Epidermal melanocyte (primary cell): ENCODE data around the gene TRDMT1.
"Not testable (repeated sequence)": the region's sequence is repeated elsewhere in the genome, so short reads cannot be mapped to it uniquely, and the experiment has no call there.

ENCODE experiments used
- DNase-seq: peaks from one replicate; pipeline ENCODE4 v3.0.0; 2011; ENCODE audit warnings: low spot score; ENCODE audit not compliant: insufficient read length

TRDMT1 gene

GRCh38 chr10:17141504-17142229 is 59.8 kb downstream of the TRDMT1 start:
- DNase-seq, result no peak

- DNase-seq, result no peak
Measured at GRCh38 chr10:17140386-17140761, 61.1 kb downstream of the TRDMT1 start.

- DNase-seq, result peak; percentile 30
Measured at GRCh38 chr10:17138460-17139042, 62.9 kb downstream of the TRDMT1 start.

DNA sequence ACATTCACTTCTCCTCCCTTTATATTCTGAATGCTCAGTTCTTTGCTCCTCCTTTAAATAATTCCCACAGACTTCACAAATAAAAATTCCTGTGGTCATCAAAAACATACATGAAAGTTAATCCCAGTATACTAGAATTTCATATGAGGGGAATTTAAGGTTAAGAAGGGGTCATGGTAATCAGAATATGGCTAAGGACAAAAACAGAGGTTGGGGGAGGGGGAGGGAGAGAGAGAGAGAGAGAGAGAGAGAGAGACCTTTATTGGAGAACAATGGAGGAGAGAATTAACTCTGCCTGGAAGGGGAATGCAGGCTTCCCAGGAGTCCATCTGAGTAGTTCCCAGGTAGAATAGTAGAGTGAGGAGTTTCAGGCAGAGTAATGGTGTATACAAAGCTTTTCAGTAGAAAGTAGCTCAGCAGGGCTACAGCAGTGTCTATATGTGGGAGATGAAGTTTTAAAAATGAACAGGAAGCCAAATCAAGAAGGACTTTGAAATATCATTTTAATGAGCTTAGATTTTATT is 66.7 kb downstream of the TRDMT1 start:
- DNase-seq, result no peak

- no peak for DNase-seq
Measured at GRCh38 chr10:17134282-17134681, 67.2 kb downstream of the TRDMT1 start.

- DNase-seq, result no peak
Measured at GRCh38 chr10:17129741-17130140, 71.7 kb downstream of the TRDMT1 start, which contains the start of gene CUBN. CUBN (minus strand) TSS chr10:17129811; CDS start chr10:17129765, 46 bp downstream.

DNA sequence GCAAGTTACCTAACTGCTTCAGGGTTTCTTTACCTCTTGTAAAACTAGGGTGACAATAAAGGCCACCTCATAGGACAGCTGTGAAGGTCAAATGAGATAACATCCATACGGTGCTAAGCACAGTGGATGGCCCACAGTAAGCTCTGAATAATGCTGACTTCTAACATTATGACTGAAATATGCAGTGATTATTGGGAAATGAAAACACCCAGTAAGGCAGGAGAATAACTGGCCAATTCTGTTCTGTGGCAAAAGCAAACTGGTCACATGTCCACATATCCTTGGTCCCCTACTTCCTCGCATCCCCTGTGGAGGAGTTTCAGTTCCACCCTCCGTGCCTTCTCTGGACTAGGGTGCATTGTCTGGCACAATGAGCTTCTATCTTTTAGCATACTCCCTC is 73.2 kb downstream of the TRDMT1 start:
- peak; percentile 42 for DNase-seq

DNA sequence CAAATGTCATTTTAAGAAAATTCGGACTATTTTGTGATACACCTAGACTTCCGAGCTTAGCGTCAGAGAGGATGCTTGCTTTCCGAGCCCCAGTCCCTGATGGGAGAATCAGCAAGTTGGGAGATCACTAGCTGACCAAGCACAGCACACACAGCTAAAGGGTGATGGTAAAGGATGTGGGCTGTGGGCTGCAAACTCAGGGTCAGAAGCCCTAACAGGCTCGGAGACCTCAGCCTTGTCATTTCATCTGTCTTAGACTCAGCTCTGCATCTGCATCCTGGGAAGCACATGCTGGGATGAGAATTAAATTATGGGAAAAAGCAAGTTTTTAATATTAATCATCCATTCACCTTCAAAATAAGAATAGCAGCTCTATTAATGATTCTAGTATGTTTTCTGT is 75.1 kb downstream of the TRDMT1 start:
- no peak for DNase-seq

GRCh38 chr10:17125206-17125893 is 76.1 kb downstream of the TRDMT1 start:
- DNase-seq, result no peak

- no peak for DNase-seq
Measured at GRCh38 chr10:17123961-17124360, 77.5 kb downstream of the TRDMT1 start.

DNA sequence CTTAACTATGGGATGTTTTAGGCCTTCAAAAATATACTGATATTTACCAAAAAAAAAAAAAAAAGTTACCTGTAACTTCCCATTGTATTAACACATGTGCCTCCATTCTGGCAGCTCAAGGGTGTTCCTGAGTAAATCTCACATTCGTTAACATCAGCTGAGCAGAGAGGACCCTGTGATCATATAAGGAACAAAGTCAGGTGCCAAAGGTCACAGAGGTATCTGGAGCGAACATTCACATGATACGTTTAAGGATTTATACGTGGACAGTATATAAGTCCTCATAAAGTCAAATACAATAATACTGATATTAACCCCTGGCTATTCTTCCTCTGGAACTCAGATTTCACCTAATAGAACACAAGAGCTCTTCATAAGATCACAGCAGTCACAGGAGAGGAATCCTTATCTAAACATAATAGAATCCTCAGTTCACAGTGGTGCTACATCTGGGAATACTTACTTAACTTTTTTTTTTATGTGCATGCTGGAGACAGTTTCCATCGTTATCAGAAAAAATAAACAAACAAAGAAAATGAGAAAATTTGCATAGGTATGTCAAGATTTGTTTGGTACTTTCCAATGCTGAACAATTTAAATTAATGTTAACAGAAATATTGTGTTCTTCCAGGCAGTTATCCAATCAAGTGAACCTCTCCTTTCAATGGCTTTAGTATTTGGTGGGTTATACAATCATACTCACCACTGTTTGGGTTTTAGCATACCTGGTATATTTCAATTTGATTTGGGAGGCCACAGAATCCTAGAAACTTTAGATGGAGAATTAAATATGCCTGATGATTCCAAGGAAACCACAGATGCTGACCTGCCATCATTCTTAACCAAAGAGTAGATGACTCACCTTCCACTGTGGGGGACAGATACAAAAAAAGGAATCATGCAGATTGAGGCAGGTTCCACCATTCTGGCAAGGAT is 78.5 kb downstream of the TRDMT1 start:
- no peak for DNase-seq

- DNase-seq, result no peak
Measured at GRCh38 chr10:17122052-17122451, 79.4 kb downstream of the TRDMT1 start.

GRCh38 chr10:17120694-17121093 is 80.8 kb downstream of the TRDMT1 start:
- DNase-seq, result no peak

GRCh38 chr10:17119845-17120244 is 81.6 kb downstream of the TRDMT1 start:
- no peak for DNase-seq

DNA sequence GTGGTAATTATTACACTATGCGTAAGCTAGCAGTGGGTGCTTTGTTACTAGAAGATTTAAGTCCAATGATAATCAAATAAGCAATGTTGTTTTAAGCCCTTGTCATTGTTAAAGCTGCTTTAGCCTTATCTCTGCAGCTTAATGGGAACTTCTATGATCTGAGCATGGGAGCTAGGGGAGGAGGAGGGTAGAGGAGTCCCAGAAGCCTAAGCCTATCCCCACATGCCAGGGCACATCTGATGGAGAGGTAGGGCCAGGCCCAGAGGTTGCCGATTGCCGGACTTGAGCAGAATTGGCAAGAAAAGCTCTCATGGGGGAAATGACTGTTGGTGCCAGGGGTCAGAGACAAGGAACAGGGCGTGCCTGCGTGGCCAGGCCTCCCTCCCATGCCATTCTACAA is 85.3 kb downstream of the TRDMT1 start:
- no peak for DNase-seq

- no peak for DNase-seq
Measured at GRCh38 chr10:17115683-17116082, 85.8 kb downstream of the TRDMT1 start.

DNA sequence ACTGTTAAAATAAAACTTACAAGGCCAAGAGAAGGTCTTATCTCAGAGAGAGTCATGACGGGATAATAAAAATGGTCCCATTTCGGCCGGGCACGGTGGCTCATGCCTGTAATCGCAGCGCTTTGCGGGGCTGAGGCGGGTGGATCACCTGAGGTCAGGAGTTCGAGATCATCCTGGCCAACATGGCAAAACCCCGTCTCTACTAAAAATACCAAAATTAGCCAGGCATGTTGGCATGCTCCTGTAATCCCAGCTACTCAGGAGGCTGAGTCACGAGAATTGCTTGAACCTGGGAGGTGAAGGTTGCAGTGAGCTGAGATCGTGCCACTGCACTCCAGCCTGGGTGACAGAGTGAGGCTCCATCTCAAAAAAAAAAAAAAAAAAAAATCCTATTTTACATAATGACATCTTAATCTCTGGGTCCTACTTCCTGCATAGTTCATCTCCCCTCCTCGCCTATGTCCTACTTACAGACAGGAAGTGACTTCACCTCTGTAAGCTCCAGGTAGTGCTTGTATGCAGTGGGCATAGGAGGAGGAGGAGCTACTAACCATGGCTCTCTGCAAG is 86.5 kb downstream of the TRDMT1 start:
- DNase-seq, result not testable (repeated sequence)

DNA sequence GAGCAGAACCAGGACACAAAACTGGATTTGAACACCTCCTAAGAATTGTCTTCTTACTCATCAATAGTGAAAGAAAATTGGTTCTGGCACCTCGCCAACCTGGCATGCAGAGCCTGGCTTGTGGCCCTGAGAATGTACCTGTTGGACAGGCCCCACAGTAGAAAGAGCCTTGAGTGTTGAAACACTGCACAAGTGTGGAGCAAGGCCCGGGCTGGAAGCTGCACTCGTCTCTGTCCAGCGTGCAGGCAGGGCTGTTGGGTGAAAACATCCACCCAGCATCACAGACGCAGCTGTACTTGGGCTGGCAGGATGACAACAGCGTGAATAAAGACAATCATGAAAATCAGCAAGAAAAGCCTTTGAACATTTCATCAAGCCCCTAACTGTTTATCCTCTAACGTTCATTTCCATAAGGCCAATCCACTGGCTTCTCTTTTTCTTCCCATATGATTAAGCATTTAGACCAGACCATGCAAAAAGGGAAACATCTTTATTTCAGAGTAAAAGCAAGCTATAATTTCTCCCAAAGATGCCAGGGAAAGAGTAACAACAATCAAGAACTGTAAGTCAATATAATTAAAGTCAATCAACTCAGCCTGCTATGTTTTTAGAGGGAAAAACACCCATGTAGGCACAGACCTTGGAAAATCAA is 87.5 kb downstream of the TRDMT1 start:
- no peak for DNase-seq

DNA sequence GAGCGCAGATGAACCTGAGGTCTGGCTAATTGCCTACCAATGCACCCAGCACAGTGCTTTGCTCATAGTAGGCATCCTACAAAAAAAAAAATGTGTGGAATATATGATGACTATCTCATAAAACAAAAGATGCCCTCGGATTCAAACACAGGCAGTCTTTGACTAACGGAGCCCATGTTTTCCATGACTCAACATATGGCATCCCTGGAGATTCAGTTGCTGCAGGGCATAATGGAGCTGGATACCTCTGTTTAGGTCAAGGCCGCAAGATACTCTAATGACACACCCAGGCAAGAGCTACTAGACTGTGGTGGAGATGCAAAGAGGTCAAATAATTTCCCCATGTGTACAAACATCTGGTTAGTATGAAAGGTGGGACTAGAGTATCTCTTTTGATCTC is 88.1 kb downstream of the TRDMT1 start:
- no peak for DNase-seq

DNA sequence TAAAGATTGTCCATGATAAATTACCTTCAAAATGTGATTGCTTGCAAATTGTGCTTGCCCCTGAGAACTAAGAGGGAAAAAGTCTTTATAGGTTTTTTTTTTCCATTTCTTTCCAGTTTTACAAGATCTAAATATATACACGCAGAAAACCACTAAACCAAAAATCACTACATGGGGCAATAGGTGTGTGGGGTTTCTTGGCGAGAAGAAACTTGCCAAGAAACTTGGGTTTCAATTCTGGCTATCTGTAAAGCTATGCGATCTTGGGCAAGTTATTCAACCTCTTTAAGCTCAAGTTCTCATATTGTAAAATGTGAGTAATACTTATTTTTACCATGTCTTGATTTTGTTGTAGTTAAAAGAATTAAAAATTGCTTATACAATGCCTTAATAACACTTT is 88.9 kb downstream of the TRDMT1 start:
- no peak for DNase-seq
